ENCODE measurements around the gene TSNAX.

Gene TSNAX

DNA sequence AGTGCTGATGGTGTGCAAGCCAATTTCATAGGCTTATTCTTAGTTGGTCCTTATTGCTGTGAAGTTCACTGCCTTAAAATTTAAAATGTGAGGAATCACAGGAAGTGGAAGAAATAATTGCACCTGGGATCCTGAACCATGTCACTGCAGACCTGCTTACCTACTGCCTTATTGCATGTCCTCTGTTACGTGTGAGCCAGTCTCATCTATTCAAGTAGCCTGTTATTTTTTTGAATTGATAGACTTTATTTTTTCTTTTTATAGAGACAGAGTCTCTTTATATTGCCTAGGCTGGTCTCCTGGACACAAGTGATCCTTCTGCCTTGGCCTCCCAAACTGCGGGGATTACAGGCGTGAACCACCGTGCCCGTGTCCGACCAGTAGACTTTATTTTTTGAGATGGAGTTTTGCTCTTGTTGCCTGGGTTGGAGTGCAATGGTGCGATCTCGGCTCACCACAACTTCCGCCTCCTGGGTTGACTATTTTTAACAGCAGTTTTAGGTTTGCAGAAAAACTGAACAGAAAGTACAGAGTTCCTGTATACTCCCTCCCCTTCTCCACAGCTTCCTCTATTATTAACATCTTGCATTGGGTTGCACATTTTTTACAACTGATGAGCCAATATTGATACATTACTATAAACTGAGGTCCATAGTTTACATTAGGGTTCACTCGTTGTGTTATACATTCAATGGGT lies 84.1 kb downstream of the TSNAX start:
- no peak for TF ChIP-seq ZFX (IDR thresholded peaks at IDR 0.05)
- TF ChIP-seq, protein P1, sequence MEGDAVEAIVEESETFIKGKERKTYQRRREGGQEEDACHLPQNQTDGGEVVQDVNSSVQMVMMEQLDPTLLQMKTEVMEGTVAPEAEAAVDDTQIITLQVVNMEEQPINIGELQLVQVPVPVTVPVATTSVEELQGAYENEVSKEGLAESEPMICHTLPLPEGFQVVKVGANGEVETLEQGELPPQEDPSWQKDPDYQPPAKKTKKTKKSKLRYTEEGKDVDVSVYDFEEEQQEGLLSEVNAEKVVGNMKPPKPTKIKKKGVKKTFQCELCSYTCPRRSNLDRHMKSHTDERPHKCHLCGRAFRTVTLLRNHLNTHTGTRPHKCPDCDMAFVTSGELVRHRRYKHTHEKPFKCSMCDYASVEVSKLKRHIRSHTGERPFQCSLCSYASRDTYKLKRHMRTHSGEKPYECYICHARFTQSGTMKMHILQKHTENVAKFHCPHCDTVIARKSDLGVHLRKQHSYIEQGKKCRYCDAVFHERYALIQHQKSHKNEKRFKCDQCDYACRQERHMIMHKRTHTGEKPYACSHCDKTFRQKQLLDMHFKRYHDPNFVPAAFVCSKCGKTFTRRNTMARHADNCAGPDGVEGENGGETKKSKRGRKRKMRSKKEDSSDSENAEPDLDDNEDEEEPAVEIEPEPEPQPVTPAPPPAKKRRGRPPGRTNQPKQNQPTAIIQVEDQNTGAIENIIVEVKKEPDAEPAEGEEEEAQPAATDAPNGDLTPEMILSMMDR (conservative IDR thresholded peaks at IDR 0.05): no peak
- no peak overlapping the region for H3K27ac ChIP-seq

DNA sequence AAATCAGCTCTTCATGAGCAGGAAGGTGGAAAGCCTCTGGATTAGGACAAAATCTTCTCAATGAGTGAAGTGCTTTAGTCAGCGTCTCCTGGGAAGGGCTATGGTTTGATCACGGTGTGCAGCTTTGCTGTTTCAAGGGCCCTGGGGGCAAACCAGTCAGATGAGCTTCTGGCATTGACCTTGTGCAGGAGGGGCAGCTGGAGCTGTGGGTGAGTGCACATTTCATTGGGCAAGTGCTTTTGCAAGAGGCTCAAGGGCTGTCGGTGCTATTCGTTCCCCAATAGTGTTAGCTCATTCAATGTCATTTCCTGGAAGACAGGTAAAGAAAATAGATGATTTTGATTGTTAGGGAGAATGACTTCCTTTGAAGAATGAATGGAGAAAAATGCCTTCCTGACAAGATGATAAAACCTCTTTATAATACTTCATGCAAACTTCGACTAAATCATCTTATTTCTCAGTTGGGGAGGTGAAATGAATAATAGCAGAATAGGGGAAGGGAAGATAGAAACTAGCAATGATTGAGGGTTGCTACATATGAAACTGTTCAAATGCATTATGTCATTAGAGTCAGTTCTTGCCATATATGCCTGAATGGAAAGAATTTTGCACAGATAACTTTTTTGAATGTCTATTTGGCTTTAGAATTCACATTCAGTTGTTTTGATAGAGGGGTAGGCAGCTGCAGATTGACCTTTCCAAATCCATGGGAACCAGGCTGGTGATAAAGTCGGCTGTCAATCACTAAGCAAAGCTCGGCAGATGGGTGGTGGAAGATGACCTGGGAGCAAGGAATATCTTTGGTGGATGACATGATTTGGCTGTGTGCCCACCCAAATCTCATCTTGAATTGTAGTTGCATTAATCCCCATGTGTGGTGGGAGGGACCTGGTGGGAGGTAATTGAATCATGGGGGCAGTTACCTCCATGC lies 85.2 kb downstream of the TSNAX start:
- H3K27ac ChIP-seq: no peak overlapping the region
- TF ChIP-seq, protein P1 (conservative IDR thresholded peaks at IDR 0.05): no peak
- no peak for TF ChIP-seq ZFX (IDR thresholded peaks at IDR 0.05)
